ENCODE results near the gene BORCS6.
A peak's percentile ranks its signal among the peaks of the same experiment; 100 is the strongest.

GRCh38 chr17:8192070-8192815 is 2.3 kb upstream of the BORCS6 start:
- peak; percentile 82 for TF ChIP-seq POLR2A (IDR thresholded peaks at IDR 0.05; ENCODE audit: low read length)
- no peak for TF ChIP-seq GATA1 (IDR thresholded peaks at IDR 0.05; ENCODE audit: low read depth, low read length)

All from erythroblast (primary cell).